ENCODE measurements around the gene RAPH1. TPM values are rescaled to one million over a fixed set of nuclear protein-coding genes. Genes with fewer than 3 reads are reported as not detected.

RAPH1 gene
- total RNA-seq, 3 donors from 2014 or later (not counting 1 experiment from before 2014, with no cell fraction given), result 0.34 to 3.6 (median 1.5) TPM

GRCh38 chr2:203360833-203361430 lies 174.2 kb downstream of the RAPH1 start:
- no peaks in the 10 kb centered on the region for H3K4me1 ChIP-seq (ENCODE audit: control insufficient read depth, insufficient read depth, low read length)
- no peak for ATAC-seq
- H3K9me3 Mint-ChIP-seq, result no peaks in the 10 kb centered on the region
- DNase-seq, result no peak
- H3K27me3 Mint-ChIP-seq (ENCODE audit: low read depth in 2 of 2), result no peaks in the 10 kb centered on the region
- no peak for TF ChIP-seq CTCF (IDR thresholded peaks at IDR 0.05)
- no peaks in the 10 kb centered on the region for H3K27me3 ChIP-seq (ENCODE audit: control insufficient read depth, insufficient read depth, low read length)
- peaks cover 0 to 16% of the 10 kb centered on the region in 2 donors for H3K4me1 Mint-ChIP-seq
- intact Hi-C loops (cut with micrococcal nuclease), result no loop called here
- no peaks in the 10 kb centered on the region for H3K9me3 ChIP-seq (ENCODE audit: control insufficient read depth, insufficient read depth, low read length)
- H3K27ac Mint-ChIP-seq, result no peak overlapping the region
- no peak overlapping the region for H3K27ac ChIP-seq (ENCODE audit: low read length)
- no peaks in the 10 kb centered on the region for H3K36me3 Mint-ChIP-seq
- no peak overlapping the region for H3K4me3 ChIP-seq (ENCODE audit: low read length)
- WGBS (ENCODE audit: insufficient coverage), result 89% methylated on average over 3 of the region's 3 CpGs
- H3K4me3 Mint-ChIP-seq, result no peak overlapping the region
- H3K36me3 ChIP-seq (ENCODE audit: control insufficient read depth, insufficient read depth, low read length), result no peaks in the 10 kb centered on the region

GRCh38 chr2:203359450-203359849 lies 175.7 kb downstream of the RAPH1 start:
- 100% methylated on average over 1 of the region's 1 CpG for WGBS (ENCODE audit: insufficient coverage)
- H3K4me3 Mint-ChIP-seq, result no peak overlapping the region
- Histone ChIP-seq H3K4me1 (ENCODE audit: control insufficient read depth, insufficient read depth, low read length) (no peaks in the 10 kb centered on the region), H3K27me3 (ENCODE audit: control insufficient read depth, insufficient read depth, low read length) (no peaks in the 10 kb centered on the region), H3K36me3 (ENCODE audit: control insufficient read depth, insufficient read depth, low read length) (no peaks in the 10 kb centered on the region), H3K4me3 (ENCODE audit: low read length) (no peak overlapping the region), H3K27ac (ENCODE audit: low read length) (no peak overlapping the region), H3K9me3 (ENCODE audit: control insufficient read depth, insufficient read depth, low read length) (no peaks in the 10 kb centered on the region)
- H3K27ac Mint-ChIP-seq, result no peak overlapping the region
- intact Hi-C loops (cut with micrococcal nuclease), result no loop called here
- TF ChIP-seq CTCF (IDR thresholded peaks at IDR 0.05), result no peak
- ATAC-seq (no peak), DNase-seq (no peak)
- H3K36me3 Mint-ChIP-seq, result no peaks in the 10 kb centered on the region
- H3K27me3 Mint-ChIP-seq (ENCODE audit: low read depth in 2 of 2), result no peaks in the 10 kb centered on the region
- H3K4me1 Mint-ChIP-seq, result peaks cover 0 to 16% of the 10 kb centered on the region in 2 donors
- H3K9me3 Mint-ChIP-seq, result no peaks in the 10 kb centered on the region

GRCh38 chr2:203354966-203355365 lies 180.1 kb downstream of the RAPH1 start:
- Histone ChIP-seq H3K36me3 (ENCODE audit: control insufficient read depth, insufficient read depth, low read length) (no peaks in the 10 kb centered on the region), H3K27ac (ENCODE audit: low read length) (no peak overlapping the region), H3K4me3 (ENCODE audit: low read length) (no peak overlapping the region), H3K4me1 (ENCODE audit: control insufficient read depth, insufficient read depth, low read length) (no peaks in the 10 kb centered on the region), H3K9me3 (ENCODE audit: control insufficient read depth, insufficient read depth, low read length) (no peaks in the 10 kb centered on the region), H3K27me3 (ENCODE audit: control insufficient read depth, insufficient read depth, low read length) (no peaks in the 10 kb centered on the region)
- DNase-seq (no peak), ATAC-seq (no peak)
- Mint-ChIP-seq H3K4me3 (no peak overlapping the region), H3K27ac (no peak overlapping the region), H3K36me3 (no peaks in the 10 kb centered on the region), H3K27me3 (ENCODE audit: low read depth in 2 of 2) (no peaks in the 10 kb centered on the region), H3K9me3 (no peaks in the 10 kb centered on the region), H3K4me1 (peaks cover 0 to 5% of the 10 kb centered on the region in 2 donors)
- intact Hi-C loops (cut with micrococcal nuclease), result no loop called here
- WGBS (ENCODE audit: insufficient coverage), result 96% methylated on average over 3 of the region's 3 CpGs
- TF ChIP-seq CTCF (IDR thresholded peaks at IDR 0.05), result no peak

Data from natural killer cell (primary cell).